Cortex of kidney (tissue), 1 donor: ENCODE measurements around the gene NSG2.
"Not testable (repeated sequence)": the region's sequence is repeated elsewhere in the genome, so short reads cannot be mapped to it uniquely, and the experiment has no call there.

Source experiments
- DNase-seq: peaks from one replicate; lab custom pipeline; 2025; lab: John Stamatoyannopoulos, UW

NSG2 gene

GRCh38 chr5:174045470-174046025 is at the start of gene NSG2:
TSS of gene NSG2 (plus strand) at chr5:174045706. CDS start at chr5:174046756, 1,050 bp downstream.
- DNase-seq: no peak

GRCh38 chr5:173997331-173997730 is 48.2 kb upstream of the NSG2 start:
- DNase-seq: no peak

GRCh38 chr5:173998531-173998930 is 47.0 kb upstream of the NSG2 start:
- DNase-seq: no peak

GRCh38 chr5:174000076-174000475 is 45.4 kb upstream of the NSG2 start:
- no peak for DNase-seq

GRCh38 chr5:174003795-174004194 is 41.7 kb upstream of the NSG2 start:
- no peak for DNase-seq

- no peak for DNase-seq
These were observed 36.6 kb upstream of the NSG2 start for GRCh38 chr5:174008922-174009321.

- no peak for DNase-seq
These were observed 35.1 kb upstream of the NSG2 start for GRCh38 chr5:174010365-174010764.

- DNase-seq: no peak
These were observed 34.1 kb upstream of the NSG2 start for GRCh38 chr5:174011441-174011840.

- DNase-seq: not testable (repeated sequence)
These were observed 25.2 kb upstream of the NSG2 start for GRCh38 chr5:174020069-174020927.

- no peak for DNase-seq
These were observed 24.6 kb upstream of the NSG2 start for GRCh38 chr5:174020928-174021304.

- DNase-seq: no peak
These were observed 23.0 kb upstream of the NSG2 start for GRCh38 chr5:174022384-174023095.

GRCh38 chr5:174030286-174030685 is 15.2 kb upstream of the NSG2 start:
- DNase-seq: no peak

GRCh38 chr5:174044466-174045254 is 846 bp upstream of the NSG2 start:
- DNase-seq: no peak

GRCh38 chr5:174046558-174046957 is 1.1 kb downstream of the NSG2 start:
- no peak for DNase-seq

- DNase-seq: no peak
These were observed 2.1 kb downstream of the NSG2 start for GRCh38 chr5:174047472-174048099.

- DNase-seq: no peak
These were observed 7.1 kb downstream of the NSG2 start for GRCh38 chr5:174052636-174053035.

GRCh38 chr5:174053905-174054304 is 8.4 kb downstream of the NSG2 start:
- DNase-seq: no peak

- no peak for DNase-seq
These were observed 10.8 kb downstream of the NSG2 start for GRCh38 chr5:174056064-174056847.

GRCh38 chr5:174057206-174057605 is 11.7 kb downstream of the NSG2 start:
- no peak for DNase-seq

GRCh38 chr5:174058433-174059122 is 13.1 kb downstream of the NSG2 start:
- DNase-seq: no peak
